Muscle layer of colon (tissue), 2 donors: ENCODE measurements around the gene PABPN1L.

Experiments
- H3K27ac ChIP-seq: one replicate; pipeline ENCODE4 v1.7.0; 2013; ENCODE audit warnings: low read depth, mild to moderate bottlenecking, low read length, moderate library complexity
- H3K27me3 ChIP-seq, 2 donors: one replicate each; pipeline ENCODE4 v1.7.0; 2013; ENCODE audit warnings: low read length in 2 of 2, mild to moderate bottlenecking in 2 of 2; ENCODE audit not compliant: insufficient read depth in 2 of 2, control insufficient read depth in 1 of 2
- H3K36me3 ChIP-seq: one replicate; pipeline ENCODE4 v1.7.0; 2013; ENCODE audit warnings: mild to moderate bottlenecking, low read length; ENCODE audit not compliant: insufficient read depth
- H3K4me1 ChIP-seq: one replicate; pipeline ENCODE4 v1.7.0; 2013; ENCODE audit warnings: mild to moderate bottlenecking, low read length; ENCODE audit not compliant: insufficient read depth
- H3K4me3 ChIP-seq, 2 donors: one replicate each; pipeline ENCODE4 v1.7.0; 2013; ENCODE audit warnings: low read length in 2 of 2, low read depth in 1 of 2, mild to moderate bottlenecking in 1 of 2, moderate library complexity in 1 of 2
- H3K9ac ChIP-seq: one replicate; pipeline ENCODE4 v1.7.0; 2013; ENCODE audit warnings: low read length
- H3K9me3 ChIP-seq: one replicate; pipeline ENCODE4 v1.7.0; 2013; ENCODE audit warnings: mild to moderate bottlenecking, low read length
- donor health status: abdominal sarcoma.
- donor health status: Adenocarcinoma of cecum.

Gene PABPN1L, protein sequence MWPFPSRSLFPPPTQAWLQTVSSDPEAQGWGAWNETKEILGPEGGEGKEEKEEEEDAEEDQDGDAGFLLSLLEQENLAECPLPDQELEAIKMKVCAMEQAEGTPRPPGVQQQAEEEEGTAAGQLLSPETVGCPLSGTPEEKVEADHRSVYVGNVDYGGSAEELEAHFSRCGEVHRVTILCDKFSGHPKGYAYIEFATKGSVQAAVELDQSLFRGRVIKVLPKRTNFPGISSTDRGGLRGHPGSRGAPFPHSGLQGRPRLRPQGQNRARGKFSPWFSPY

DNA sequence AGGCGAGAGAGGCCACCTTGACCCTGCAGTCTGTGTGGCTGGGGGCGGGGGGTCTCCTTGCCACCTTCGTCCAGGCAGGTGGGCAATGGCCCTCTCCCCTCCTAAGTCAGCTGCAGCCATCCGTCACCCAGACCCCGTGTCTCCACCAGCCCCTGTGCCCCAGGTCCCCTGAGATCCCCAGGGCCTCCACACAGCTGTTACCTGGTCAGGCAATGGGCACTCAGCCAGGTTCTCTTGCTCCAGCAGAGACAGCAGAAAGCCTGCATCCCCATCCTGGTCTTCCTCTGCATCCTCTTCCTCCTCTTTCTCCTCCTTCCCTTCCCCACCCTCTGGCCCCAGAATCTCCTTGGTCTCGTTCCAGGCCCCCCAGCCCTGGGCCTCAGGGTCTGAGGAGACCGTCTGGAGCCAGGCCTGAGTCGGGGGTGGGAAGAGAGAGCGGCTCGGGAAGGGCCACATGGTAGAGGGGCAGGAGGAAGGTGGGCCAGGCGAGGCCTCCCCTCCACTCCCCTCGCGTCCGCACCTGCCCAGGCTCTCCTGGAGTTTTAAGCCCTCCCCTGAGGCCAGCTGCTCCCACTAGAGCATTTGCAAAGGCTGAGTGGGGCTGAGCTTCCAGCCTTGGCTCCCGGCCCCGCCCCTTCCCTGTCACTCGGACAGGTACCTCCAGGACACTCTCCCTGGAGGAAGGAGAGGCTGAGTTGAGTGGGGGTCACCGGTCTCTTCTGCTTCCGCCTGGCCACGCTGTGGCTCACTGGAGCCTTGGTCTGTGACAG, at the start of gene PABPN1L:
Gene PABPN1L (minus strand): TSS at position 510 of the 770 bp plus-strand sequence. CDS start 54 bp downstream, at position 456.
- Histone ChIP-seq H3K27me3 (peaks cover 0 to 16% of the 10 kb centered on the region in 2 donors), H3K9me3 (no peaks in the 10 kb centered on the region), H3K4me3 (no peak within 1 kb of the TSS)

DNA sequence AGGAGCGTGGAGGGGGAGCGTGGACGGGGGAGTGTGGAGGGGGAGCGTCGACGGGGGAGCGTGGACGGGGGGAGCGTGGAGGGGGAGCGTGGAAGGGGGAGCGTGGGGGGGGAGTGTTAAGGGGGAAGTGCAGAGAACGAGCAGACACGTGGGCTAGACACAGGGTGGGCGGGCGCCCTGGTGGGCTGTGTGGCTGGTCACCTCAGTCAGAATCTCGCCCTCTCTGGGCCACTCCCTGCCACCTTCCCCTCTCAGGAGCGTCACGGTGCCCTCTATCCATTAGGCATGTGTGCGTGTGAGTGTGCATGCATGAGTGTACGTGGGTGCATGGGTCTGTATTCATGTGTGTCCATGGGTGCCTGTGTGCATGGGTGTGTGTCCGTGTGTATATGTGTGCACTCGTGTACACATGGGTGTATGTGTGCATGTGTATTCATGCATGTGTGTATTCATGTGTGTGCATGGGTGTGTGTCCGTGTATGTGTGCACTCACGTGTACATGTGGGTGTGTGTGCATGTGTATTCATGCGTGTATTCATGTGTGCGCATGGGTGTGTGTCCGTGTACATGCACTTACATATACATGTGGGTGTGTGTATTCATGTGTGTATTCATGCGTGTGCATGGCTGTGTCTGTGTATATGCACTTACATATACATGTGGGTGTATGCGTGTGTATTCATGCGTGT, 49.3 kb upstream of the PABPN1L start:
- Histone ChIP-seq H3K9me3 (no peaks in the 10 kb centered on the region), H3K36me3 (no peaks in the 10 kb centered on the region), H3K27ac (no peak overlapping the region), H3K27me3 (peaks cover 3 to 27% of the 10 kb centered on the region in 2 donors), H3K9ac (no peak overlapping the region), H3K4me3 (no peak overlapping the region), H3K4me1 (no peaks in the 10 kb centered on the region)

More for the DNA sequence above, at the start of gene PABPN1L:
- no peaks in the 10 kb centered on the region for H3K4me1 ChIP-seq
- no peak within 1 kb of the TSS for H3K27ac ChIP-seq
- peaks cover 8% of the 10 kb centered on the region for H3K36me3 ChIP-seq
- no peak within 1 kb of the TSS for H3K9ac ChIP-seq

DNA sequence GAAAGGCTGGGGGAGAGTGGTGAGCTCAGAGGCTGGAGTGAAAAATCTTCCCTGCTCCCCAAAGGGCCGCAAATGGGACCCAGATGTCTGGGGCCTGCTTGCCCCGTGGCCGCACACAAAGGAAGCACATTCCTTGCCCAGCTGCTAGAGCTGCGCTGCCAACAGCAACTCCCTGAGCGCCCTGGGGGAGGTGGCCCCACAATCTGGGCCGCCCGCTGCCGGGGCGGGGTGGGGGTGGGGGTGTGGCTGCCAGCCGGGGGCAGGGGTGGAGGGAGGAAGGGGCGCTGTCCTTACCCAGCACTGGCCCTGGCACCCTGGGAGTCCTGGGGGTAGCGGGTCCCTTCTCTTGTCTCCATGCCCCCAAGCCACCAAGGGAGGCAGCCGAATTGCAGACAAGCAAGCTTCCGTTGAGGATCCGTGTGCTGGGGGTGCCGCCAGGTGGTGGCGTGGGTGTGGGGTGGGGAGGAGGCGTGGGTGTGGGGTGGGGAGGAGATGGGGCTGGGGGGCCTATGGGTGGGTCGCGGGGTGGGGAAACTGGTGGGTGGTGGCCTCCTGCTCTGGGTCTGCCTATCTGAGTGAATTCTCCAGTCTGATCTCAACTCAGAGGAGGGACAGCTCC, 48.4 kb upstream of the PABPN1L start:
- H3K27me3 ChIP-seq: peaks cover 3 to 27% of the 10 kb centered on the region in 2 donors
- no peaks in the 10 kb centered on the region for H3K9me3 ChIP-seq
- no peaks in the 10 kb centered on the region for H3K4me1 ChIP-seq
- no peak overlapping the region for H3K27ac ChIP-seq
- H3K36me3 ChIP-seq: no peaks in the 10 kb centered on the region
- no peak overlapping the region for H3K4me3 ChIP-seq
- H3K9ac ChIP-seq: no peak overlapping the region

DNA sequence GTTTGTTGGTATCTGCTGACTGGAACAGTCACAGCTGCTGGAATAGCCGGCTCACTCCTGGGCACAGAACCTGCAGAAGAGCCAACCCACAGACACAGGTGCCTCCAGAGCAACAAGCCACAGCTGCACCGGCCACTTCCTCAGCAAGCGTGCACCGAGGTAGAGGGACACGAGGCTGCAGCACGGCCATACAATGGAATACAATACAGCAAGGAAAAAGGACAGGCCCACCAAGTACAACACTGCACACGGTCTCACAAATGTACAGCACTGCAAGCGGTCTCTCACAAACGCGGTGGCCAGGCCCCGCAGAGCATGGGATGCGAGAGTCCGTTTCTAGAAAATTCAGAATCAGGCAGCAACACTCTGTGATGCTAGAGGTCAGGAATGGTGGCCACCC, 47.4 kb upstream of the PABPN1L start:
- Histone ChIP-seq H3K27me3 (peaks cover 3 to 27% of the 10 kb centered on the region in 2 donors), H3K4me3 (no peak overlapping the region), H3K4me1 (no peaks in the 10 kb centered on the region)

DNA sequence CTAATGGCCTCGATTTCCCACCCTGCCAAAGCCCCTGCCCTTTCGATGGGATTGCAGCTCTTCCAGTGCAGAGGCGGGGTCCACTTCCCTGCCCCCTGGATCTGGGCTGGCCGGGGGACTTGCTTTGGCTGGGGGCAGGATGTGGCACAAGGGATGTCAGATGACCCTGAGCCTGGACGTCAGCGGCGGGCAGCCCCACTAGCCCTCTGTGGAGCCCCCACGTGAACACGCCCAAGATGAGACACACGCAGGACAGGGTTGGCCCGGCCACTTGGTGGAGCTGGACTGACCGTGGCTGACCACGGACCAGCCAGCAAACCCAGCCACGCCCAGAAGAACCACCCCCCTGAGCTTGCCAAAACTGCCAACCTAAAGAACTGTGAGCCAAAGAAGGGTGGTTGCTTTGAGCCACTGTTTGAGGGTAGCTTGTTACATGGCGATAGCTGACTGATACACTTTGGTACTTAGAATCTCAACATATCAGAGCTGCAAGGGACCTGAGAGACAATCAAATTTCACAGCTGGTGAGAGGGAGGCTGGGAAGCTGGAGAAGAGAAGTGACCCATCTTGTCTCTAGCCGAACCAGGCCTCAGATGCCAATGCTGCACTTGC, 46.6 kb upstream of the PABPN1L start:
- no peaks in the 10 kb centered on the region for H3K9me3 ChIP-seq
- no peak overlapping the region for H3K9ac ChIP-seq
- H3K4me3 ChIP-seq: no peak overlapping the region
- no peak overlapping the region for H3K27ac ChIP-seq
- H3K27me3 ChIP-seq: peaks cover 3 to 24% of the 10 kb centered on the region in 2 donors
- no peaks in the 10 kb centered on the region for H3K36me3 ChIP-seq
- no peaks in the 10 kb centered on the region for H3K4me1 ChIP-seq

More for the DNA sequence above, 47.4 kb upstream of the PABPN1L start:
- no peak overlapping the region for H3K9ac ChIP-seq
- H3K9me3 ChIP-seq: no peaks in the 10 kb centered on the region
- H3K27ac ChIP-seq: no peak overlapping the region
- no peaks in the 10 kb centered on the region for H3K36me3 ChIP-seq

DNA sequence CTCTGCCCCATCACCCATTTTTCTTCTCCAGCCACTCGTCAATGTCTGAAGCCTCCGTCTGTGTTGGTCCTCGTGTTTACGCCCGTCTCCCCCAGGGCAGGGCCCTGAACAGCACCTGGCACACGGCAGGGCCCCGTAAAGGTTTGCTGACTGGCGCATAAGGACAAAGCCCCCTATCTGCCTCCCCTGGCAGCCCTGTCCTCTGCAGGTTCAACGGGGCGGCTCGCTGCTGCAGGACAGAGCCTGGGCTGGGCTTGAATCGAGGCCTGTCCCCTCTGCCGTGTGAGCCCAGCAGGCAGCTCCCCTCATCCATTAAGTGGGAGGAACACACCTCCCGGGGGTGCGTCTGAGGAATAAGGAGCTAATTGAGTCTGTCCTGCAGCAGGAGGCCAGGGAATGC, 46.1 kb upstream of the PABPN1L start:
- peaks cover 3 to 19% of the 10 kb centered on the region in 2 donors for H3K27me3 ChIP-seq
- H3K9me3 ChIP-seq: no peaks in the 10 kb centered on the region
- no peaks in the 10 kb centered on the region for H3K4me1 ChIP-seq
- no peaks in the 10 kb centered on the region for H3K36me3 ChIP-seq
- H3K4me3 ChIP-seq: no peak overlapping the region
- H3K27ac ChIP-seq: no peak overlapping the region
- no peak overlapping the region for H3K9ac ChIP-seq

DNA sequence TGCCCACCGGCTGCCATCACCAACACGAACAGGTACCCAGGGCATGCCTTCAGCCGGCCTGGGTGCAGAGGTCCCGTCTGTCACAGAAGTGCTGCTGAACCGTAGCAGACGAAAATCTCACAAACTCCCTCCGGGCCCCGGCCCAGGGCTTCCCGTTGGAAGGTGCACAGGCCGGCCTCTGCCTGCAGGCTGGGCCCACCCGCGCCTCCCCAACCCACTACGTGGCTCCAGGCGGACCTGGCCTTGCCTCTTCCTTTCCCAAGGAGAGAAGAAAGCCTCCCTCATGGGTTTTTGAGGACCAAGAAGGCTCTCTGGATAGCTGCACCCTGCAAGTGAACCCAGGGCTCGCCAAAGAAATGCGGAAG, 45.5 kb upstream of the PABPN1L start:
- Histone ChIP-seq H3K36me3 (no peaks in the 10 kb centered on the region), H3K9ac (no peak overlapping the region), H3K4me3 (no peak overlapping the region), H3K4me1 (no peaks in the 10 kb centered on the region), H3K27ac (no peak overlapping the region), H3K27me3 (peaks cover 3 to 17% of the 10 kb centered on the region in 2 donors), H3K9me3 (no peaks in the 10 kb centered on the region)

DNA sequence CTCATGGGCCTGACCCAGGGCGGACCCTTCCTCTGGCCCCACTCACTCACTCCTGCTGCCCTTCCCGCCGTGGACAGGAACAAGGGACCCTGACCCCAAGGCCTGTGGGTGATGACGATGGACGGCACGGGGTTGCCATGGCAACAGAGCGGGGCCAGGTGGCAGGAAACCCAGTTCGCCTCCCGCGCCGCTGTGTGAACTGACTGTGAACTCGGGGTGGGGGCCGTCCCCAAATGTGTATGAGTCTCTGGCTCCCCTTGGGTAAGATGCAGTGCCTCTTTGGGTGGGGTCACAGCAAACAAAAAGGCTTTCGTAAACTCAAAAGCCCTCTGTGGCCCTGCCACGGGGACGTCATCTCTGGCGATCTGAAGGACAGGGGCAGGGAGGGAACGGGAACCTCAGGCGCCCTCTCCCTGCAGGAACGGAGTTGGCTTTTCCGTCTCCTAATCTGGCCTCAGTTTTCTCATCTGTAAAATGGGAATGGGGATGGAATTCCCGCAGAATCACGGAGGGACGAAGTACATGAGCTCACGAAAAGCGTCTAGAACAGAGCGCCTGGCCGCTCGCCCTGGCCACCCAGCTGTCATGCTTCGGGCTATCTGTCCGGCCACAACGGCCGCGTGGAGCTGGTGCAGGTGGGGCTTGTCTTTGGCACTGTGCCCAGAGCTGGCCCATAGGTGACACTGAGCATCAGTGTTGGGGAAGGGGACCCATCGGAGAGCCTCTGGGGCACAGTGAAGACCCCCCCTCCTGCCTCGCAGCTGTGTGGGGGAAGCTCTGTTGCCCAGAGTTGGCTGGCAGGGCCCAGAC, 44.9 kb upstream of the PABPN1L start:
- no peaks in the 10 kb centered on the region for H3K9me3 ChIP-seq
- no peaks in the 10 kb centered on the region for H3K4me1 ChIP-seq
- peaks cover 3 to 17% of the 10 kb centered on the region in 2 donors for H3K27me3 ChIP-seq
- H3K4me3 ChIP-seq: no peak overlapping the region
- no peak overlapping the region for H3K27ac ChIP-seq
- H3K9ac ChIP-seq: no peak overlapping the region
- no peaks in the 10 kb centered on the region for H3K36me3 ChIP-seq

DNA sequence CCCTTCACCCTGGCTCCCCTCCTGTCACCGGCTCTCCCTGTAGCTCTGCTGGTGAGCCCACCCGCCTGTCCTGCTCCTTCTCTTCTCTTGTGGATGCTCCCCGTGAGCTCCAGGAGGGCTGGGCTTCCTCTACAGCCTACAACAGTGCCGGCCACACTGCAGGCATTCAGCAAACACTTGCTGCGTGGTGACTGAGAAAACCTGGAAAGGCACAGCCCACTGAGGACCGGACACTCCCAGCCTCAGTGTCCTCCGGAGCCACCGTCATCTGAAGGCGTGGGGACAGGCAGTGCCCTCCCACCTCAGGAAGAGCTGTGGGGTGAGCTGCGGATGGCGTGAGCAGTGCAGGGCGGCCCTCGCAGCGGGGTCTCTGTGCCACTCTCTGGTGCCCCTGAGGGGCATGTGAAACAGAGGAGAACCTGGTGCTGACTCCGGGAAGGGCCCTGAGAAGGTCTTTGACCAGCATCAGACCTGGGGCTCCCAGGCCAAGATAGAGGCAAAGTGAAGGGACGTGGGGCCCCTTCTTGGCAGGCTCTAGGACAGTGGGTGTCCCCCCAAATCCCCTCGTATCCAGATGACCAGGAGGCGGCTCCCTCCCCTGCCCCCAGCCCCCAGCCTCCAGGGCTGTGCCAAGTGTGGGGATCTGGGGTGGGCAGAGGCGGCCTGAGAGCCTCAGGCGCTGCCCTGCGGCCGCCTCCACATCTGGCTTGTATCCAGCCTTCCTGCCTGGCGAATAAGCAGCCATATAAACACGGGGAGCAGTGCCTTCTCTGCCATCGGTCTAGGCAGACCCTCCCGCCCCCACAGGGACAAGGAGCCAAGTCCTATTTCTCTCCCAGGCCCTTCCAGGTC, 44.0 kb upstream of the PABPN1L start:
- H3K9me3 ChIP-seq: no peaks in the 10 kb centered on the region
- H3K4me3 ChIP-seq: no peak overlapping the region
- no peak overlapping the region for H3K27ac ChIP-seq
- H3K27me3 ChIP-seq: peaks cover 3 to 17% of the 10 kb centered on the region in 2 donors
- no peaks in the 10 kb centered on the region for H3K4me1 ChIP-seq
- H3K36me3 ChIP-seq: no peaks in the 10 kb centered on the region
- H3K9ac ChIP-seq: no peak overlapping the region
